Measurements from ENCODE around the gene PRAMEF18.
"Not testable (repeated sequence)": the region's sequence is repeated elsewhere in the genome, so short reads cannot be mapped to it uniquely, and the experiment has no call there.

PRAMEF18 gene

GRCh38 chr1:13225675-13226204 is at the start of gene PRAMEF18:
TSS of gene PRAMEF18 (minus strand) at chr1:13226154. CDS start at chr1:13226106, 48 bp downstream.
- not testable (repeated sequence) for H3K27me3 ChIP-seq (ENCODE audit: control insufficient read depth in 5 of 5, insufficient read depth in 4 of 5, low read length in 5 of 5); H3K9me3 ChIP-seq (ENCODE audit: control insufficient read depth in 5 of 5, low read length in 5 of 5); H3K4me3 ChIP-seq (ENCODE audit: low read depth in 1 of 5, low read length in 5 of 5); H3K36me3 ChIP-seq (ENCODE audit: control insufficient read depth in 5 of 5, insufficient read depth in 5 of 5, low read length in 5 of 5); H3K4me1 ChIP-seq (ENCODE audit: control insufficient read depth in 5 of 5, insufficient read depth in 5 of 5, low read length in 5 of 5); H3K9ac ChIP-seq (ENCODE audit: low read length in 5 of 5); H3K27ac ChIP-seq (ENCODE audit: low read depth, low read length)

GRCh38 chr1:13265124-13265523 is 39.2 kb upstream of the PRAMEF18 start:
- not testable (repeated sequence) for H3K4me3 ChIP-seq (ENCODE audit: low read depth in 1 of 5, low read length in 5 of 5); H3K4me1 ChIP-seq (ENCODE audit: control insufficient read depth in 5 of 5, insufficient read depth in 5 of 5, low read length in 5 of 5); H3K9ac ChIP-seq (ENCODE audit: low read length in 5 of 5); H3K36me3 ChIP-seq (ENCODE audit: control insufficient read depth in 5 of 5, insufficient read depth in 5 of 5, low read length in 5 of 5); H3K27ac ChIP-seq (ENCODE audit: low read depth, low read length); H3K9me3 ChIP-seq (ENCODE audit: control insufficient read depth in 5 of 5, low read length in 5 of 5); H3K27me3 ChIP-seq (ENCODE audit: control insufficient read depth in 5 of 5, insufficient read depth in 4 of 5, low read length in 5 of 5)

GRCh38 chr1:13253898-13254297 is 27.9 kb upstream of the PRAMEF18 start, which contains the start of gene PRAMEF5:
TSS of gene PRAMEF5 (plus strand) at chr1:13254198. CDS start at chr1:13259269, 5,071 bp downstream.
- H3K4me3 ChIP-seq (ENCODE audit: low read depth in 1 of 5, low read length in 5 of 5); H3K27ac ChIP-seq (ENCODE audit: low read depth, low read length); H3K27me3 ChIP-seq (ENCODE audit: control insufficient read depth in 5 of 5, insufficient read depth in 4 of 5, low read length in 5 of 5); H3K36me3 ChIP-seq (ENCODE audit: control insufficient read depth in 5 of 5, insufficient read depth in 5 of 5, low read length in 5 of 5); H3K9me3 ChIP-seq (ENCODE audit: control insufficient read depth in 5 of 5, low read length in 5 of 5); H3K4me1 ChIP-seq (ENCODE audit: control insufficient read depth in 5 of 5, insufficient read depth in 5 of 5, low read length in 5 of 5); H3K9ac ChIP-seq (ENCODE audit: low read length in 5 of 5): not testable (repeated sequence)

GRCh38 chr1:13247122-13247521 is 21.2 kb upstream of the PRAMEF18 start:
- H3K27me3 ChIP-seq (ENCODE audit: control insufficient read depth in 5 of 5, insufficient read depth in 4 of 5, low read length in 5 of 5); H3K4me3 ChIP-seq (ENCODE audit: low read depth in 1 of 5, low read length in 5 of 5); H3K4me1 ChIP-seq (ENCODE audit: control insufficient read depth in 5 of 5, insufficient read depth in 5 of 5, low read length in 5 of 5); H3K36me3 ChIP-seq (ENCODE audit: control insufficient read depth in 5 of 5, insufficient read depth in 5 of 5, low read length in 5 of 5); H3K9me3 ChIP-seq (ENCODE audit: control insufficient read depth in 5 of 5, low read length in 5 of 5); H3K27ac ChIP-seq (ENCODE audit: low read depth, low read length); H3K9ac ChIP-seq (ENCODE audit: low read length in 5 of 5): not testable (repeated sequence)

GRCh38 chr1:13246554-13246871 is 20.6 kb upstream of the PRAMEF18 start:
- H3K4me3 ChIP-seq (ENCODE audit: low read depth in 1 of 5, low read length in 5 of 5); H3K36me3 ChIP-seq (ENCODE audit: control insufficient read depth in 5 of 5, insufficient read depth in 5 of 5, low read length in 5 of 5); H3K4me1 ChIP-seq (ENCODE audit: control insufficient read depth in 5 of 5, insufficient read depth in 5 of 5, low read length in 5 of 5): not testable (repeated sequence)

GRCh38 chr1:13245841-13246553 is 20.0 kb upstream of the PRAMEF18 start:
- H3K9ac ChIP-seq (ENCODE audit: low read length in 5 of 5); H3K36me3 ChIP-seq (ENCODE audit: control insufficient read depth in 5 of 5, insufficient read depth in 5 of 5, low read length in 5 of 5): not testable (repeated sequence)

More at GRCh38 chr1:13246554-13246871, 20.6 kb upstream of the PRAMEF18 start:
- not testable (repeated sequence) for H3K9me3 ChIP-seq (ENCODE audit: control insufficient read depth in 5 of 5, low read length in 5 of 5); H3K27me3 ChIP-seq (ENCODE audit: control insufficient read depth in 5 of 5, insufficient read depth in 4 of 5, low read length in 5 of 5); H3K27ac ChIP-seq (ENCODE audit: low read depth, low read length); H3K9ac ChIP-seq (ENCODE audit: low read length in 5 of 5)

GRCh38 chr1:13243536-13244263 is 17.7 kb upstream of the PRAMEF18 start:
- not testable (repeated sequence) for H3K27ac ChIP-seq (ENCODE audit: low read depth, low read length); H3K36me3 ChIP-seq (ENCODE audit: control insufficient read depth in 5 of 5, insufficient read depth in 5 of 5, low read length in 5 of 5); H3K9me3 ChIP-seq (ENCODE audit: control insufficient read depth in 5 of 5, low read length in 5 of 5); H3K27me3 ChIP-seq (ENCODE audit: control insufficient read depth in 5 of 5, insufficient read depth in 4 of 5, low read length in 5 of 5); H3K4me3 ChIP-seq (ENCODE audit: low read depth in 1 of 5, low read length in 5 of 5); H3K4me1 ChIP-seq (ENCODE audit: control insufficient read depth in 5 of 5, insufficient read depth in 5 of 5, low read length in 5 of 5); H3K9ac ChIP-seq (ENCODE audit: low read length in 5 of 5)

More at GRCh38 chr1:13245841-13246553, 20.0 kb upstream of the PRAMEF18 start:
- H3K4me1 ChIP-seq (ENCODE audit: control insufficient read depth in 5 of 5, insufficient read depth in 5 of 5, low read length in 5 of 5); H3K27me3 ChIP-seq (ENCODE audit: control insufficient read depth in 5 of 5, insufficient read depth in 4 of 5, low read length in 5 of 5); H3K27ac ChIP-seq (ENCODE audit: low read depth, low read length); H3K4me3 ChIP-seq (ENCODE audit: low read depth in 1 of 5, low read length in 5 of 5); H3K9me3 ChIP-seq (ENCODE audit: control insufficient read depth in 5 of 5, low read length in 5 of 5): not testable (repeated sequence)

GRCh38 chr1:13239633-13240032 is 13.7 kb upstream of the PRAMEF18 start:
- H3K27ac ChIP-seq (ENCODE audit: low read depth, low read length); H3K36me3 ChIP-seq (ENCODE audit: control insufficient read depth in 5 of 5, insufficient read depth in 5 of 5, low read length in 5 of 5); H3K4me1 ChIP-seq (ENCODE audit: control insufficient read depth in 5 of 5, insufficient read depth in 5 of 5, low read length in 5 of 5); H3K9me3 ChIP-seq (ENCODE audit: control insufficient read depth in 5 of 5, low read length in 5 of 5); H3K9ac ChIP-seq (ENCODE audit: low read length in 5 of 5); H3K4me3 ChIP-seq (ENCODE audit: low read depth in 1 of 5, low read length in 5 of 5); H3K27me3 ChIP-seq (ENCODE audit: control insufficient read depth in 5 of 5, insufficient read depth in 4 of 5, low read length in 5 of 5): not testable (repeated sequence)

- H3K9ac ChIP-seq (ENCODE audit: low read length in 5 of 5); H3K4me1 ChIP-seq (ENCODE audit: control insufficient read depth in 5 of 5, insufficient read depth in 5 of 5, low read length in 5 of 5); H3K9me3 ChIP-seq (ENCODE audit: control insufficient read depth in 5 of 5, low read length in 5 of 5); H3K36me3 ChIP-seq (ENCODE audit: control insufficient read depth in 5 of 5, insufficient read depth in 5 of 5, low read length in 5 of 5); H3K27me3 ChIP-seq (ENCODE audit: control insufficient read depth in 5 of 5, insufficient read depth in 4 of 5, low read length in 5 of 5); H3K4me3 ChIP-seq (ENCODE audit: low read depth in 1 of 5, low read length in 5 of 5); H3K27ac ChIP-seq (ENCODE audit: low read depth, low read length): not testable (repeated sequence)
These were observed 11.6 kb upstream of the PRAMEF18 start for GRCh38 chr1:13237572-13237971.

- not testable (repeated sequence) for H3K36me3 ChIP-seq (ENCODE audit: control insufficient read depth in 5 of 5, insufficient read depth in 5 of 5, low read length in 5 of 5); H3K27me3 ChIP-seq (ENCODE audit: control insufficient read depth in 5 of 5, insufficient read depth in 4 of 5, low read length in 5 of 5); H3K9ac ChIP-seq (ENCODE audit: low read length in 5 of 5); H3K27ac ChIP-seq (ENCODE audit: low read depth, low read length); H3K9me3 ChIP-seq (ENCODE audit: control insufficient read depth in 5 of 5, low read length in 5 of 5); H3K4me1 ChIP-seq (ENCODE audit: control insufficient read depth in 5 of 5, insufficient read depth in 5 of 5, low read length in 5 of 5); H3K4me3 ChIP-seq (ENCODE audit: low read depth in 1 of 5, low read length in 5 of 5)
These were observed 8.1 kb upstream of the PRAMEF18 start for GRCh38 chr1:13234057-13234456.

All from subcutaneous abdominal adipose tissue (tissue), 5 donors.